ENCODE measurements around the gene CDON.

- TF ChIP-seq, protein P1, sequence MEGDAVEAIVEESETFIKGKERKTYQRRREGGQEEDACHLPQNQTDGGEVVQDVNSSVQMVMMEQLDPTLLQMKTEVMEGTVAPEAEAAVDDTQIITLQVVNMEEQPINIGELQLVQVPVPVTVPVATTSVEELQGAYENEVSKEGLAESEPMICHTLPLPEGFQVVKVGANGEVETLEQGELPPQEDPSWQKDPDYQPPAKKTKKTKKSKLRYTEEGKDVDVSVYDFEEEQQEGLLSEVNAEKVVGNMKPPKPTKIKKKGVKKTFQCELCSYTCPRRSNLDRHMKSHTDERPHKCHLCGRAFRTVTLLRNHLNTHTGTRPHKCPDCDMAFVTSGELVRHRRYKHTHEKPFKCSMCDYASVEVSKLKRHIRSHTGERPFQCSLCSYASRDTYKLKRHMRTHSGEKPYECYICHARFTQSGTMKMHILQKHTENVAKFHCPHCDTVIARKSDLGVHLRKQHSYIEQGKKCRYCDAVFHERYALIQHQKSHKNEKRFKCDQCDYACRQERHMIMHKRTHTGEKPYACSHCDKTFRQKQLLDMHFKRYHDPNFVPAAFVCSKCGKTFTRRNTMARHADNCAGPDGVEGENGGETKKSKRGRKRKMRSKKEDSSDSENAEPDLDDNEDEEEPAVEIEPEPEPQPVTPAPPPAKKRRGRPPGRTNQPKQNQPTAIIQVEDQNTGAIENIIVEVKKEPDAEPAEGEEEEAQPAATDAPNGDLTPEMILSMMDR (IDR thresholded peaks at IDR 0.05; ENCODE audit: insufficient read depth, low read length, poor library complexity, severe bottlenecking): no peak
- no peak for TF ChIP-seq EZH2phosphoT487 (conservative IDR thresholded peaks at IDR 0.05; ENCODE audit: low read length)
These were observed 131.0 kb downstream of the CDON start for GRCh38 chr11:125931668-125932067.

All from SU-DHL-6 (cell line).